Skin epidermis (tissue), 12 donors: ENCODE data around the gene SWT1.
"Not testable (repeated sequence)": the region's sequence is repeated elsewhere in the genome, so short reads cannot be mapped to it uniquely, and the experiment has no call there.

Experiments used
- H3K27ac ChIP-seq, 21 experiments: fragments of 200-600 bp; sonication (generic) in 11 of 21; one replicate each; pipeline ENCODE4 v1.5.0; 2020; ENCODE audit warnings: mild to moderate bottlenecking in 3 of 21, inconsistent platforms in 2 of 21, moderate library complexity in 2 of 21
- H3K4me3 ChIP-seq, 7 experiments: fragments of 200-600 bp; sonication (generic) in 2 of 7; one replicate each; pipeline ENCODE4 v1.5.0; 2020; ENCODE audit warnings: inconsistent platforms in 2 of 7, mild to moderate bottlenecking in 2 of 7, moderate library complexity in 1 of 7

The SWT1 gene

DNA sequence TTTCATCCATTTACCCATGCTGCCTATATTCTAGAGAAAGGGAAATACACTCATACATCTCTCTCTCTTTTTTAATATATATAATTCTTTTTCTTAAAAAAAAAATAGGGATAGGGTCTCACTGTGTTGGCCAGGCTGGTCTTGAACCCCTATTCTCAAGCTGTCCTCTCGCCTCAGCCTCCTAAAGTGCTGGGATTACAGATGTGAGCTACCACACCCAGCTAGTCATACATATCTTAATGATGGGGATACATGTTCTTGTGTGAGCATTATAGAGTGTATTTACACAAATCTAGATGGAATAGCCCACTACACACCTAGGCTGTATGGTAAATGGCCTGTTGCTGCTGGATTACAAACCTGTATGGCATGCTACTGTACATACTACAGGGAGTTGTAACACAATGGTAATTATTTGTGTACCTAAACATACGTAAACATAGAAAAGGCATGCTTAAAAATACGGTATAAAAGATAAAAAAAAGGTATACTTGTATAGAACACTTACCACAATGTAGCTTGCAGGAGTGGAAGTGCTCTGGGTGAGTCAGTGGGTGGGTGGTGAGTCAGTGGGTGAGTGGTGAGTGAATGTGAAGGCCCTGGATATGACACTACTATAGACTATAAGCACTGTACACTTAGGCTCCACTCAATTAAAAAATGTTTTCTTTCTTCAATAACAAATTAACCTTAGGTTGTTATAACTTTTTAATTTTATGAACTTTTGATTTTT is 87.2 kb downstream of the SWT1 start:
- Histone ChIP-seq H3K27ac (no peak overlapping the region), H3K4me3 (no peak overlapping the region)

- Histone ChIP-seq H3K4me3 (no peak overlapping the region), H3K27ac (no peak overlapping the region)
Measured at GRCh38 chr1:185245466-185245865, 88.5 kb downstream of the SWT1 start.

GRCh38 chr1:185249563-185249962 is 92.6 kb downstream of the SWT1 start:
- H3K4me3 ChIP-seq: no peak overlapping the region
- H3K27ac ChIP-seq: no peak overlapping the region

- no peak overlapping the region for H3K27ac ChIP-seq
- H3K4me3 ChIP-seq: no peak overlapping the region
Measured at GRCh38 chr1:185250063-185250462, 93.1 kb downstream of the SWT1 start.

- not testable (repeated sequence) for H3K27ac ChIP-seq, H3K4me3 ChIP-seq
Measured at GRCh38 chr1:185251928-185252327, 95.0 kb downstream of the SWT1 start.

GRCh38 chr1:185252404-185252803 is 95.4 kb downstream of the SWT1 start:
- H3K4me3 ChIP-seq, H3K27ac ChIP-seq: not testable (repeated sequence)

GRCh38 chr1:185255595-185255994 is 98.6 kb downstream of the SWT1 start:
- not testable (repeated sequence) for H3K27ac ChIP-seq, H3K4me3 ChIP-seq

DNA sequence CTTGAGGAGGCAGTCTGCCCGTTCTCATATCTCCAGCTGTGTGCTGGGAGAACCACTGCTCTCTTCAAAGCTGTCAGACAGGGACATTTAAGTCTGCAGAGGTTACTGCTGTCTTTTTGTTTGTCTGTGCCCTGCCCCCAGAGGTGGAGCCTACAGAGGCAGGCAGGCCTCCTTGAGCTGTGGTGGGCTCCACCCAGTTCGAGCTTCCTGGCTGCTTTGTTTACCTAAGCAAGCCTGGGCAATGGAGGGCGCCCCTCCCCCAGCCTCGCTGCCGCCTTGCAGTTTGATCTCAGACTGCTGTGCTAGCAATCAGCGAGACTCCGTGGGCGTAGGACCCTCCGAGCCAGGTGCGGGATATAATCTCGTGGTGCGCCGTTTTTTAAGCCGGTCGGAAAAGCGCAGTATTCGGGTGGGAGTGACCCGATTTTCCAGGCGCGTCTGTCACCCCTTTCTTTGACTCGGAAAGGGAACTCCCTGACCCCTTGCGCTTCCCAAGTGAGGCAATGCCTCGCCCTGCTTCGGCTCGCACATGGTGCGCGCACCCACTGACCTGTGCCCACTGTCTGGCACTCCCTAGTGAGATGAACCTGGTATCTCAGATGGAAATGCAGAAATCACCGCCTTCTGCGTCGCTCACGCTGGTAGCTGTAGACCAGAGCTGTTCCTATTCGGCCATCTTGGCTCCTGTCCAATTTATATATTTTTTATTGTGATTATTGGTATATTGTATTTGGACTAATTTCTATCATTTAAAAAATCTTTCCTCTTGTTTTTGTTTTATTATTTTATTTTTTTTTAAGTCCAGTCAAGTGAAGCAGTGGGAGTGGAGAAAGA is 100.4 kb downstream of the SWT1 start:
- H3K4me3 ChIP-seq, H3K27ac ChIP-seq: not testable (repeated sequence)

DNA sequence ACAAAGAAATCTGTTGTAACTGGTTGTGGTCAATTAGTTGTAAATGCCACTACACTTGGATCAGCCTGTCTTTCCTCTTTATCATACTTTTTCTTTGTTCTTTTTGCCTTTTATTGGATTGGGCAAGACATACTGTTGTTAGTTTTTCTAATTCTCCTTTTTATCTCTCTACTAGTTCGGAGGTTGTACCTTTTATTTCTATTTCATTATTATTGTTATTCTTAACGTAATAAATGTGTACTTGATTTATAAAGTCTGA is 100.9 kb downstream of the SWT1 start:
- Histone ChIP-seq H3K27ac (no peak overlapping the region), H3K4me3 (no peak overlapping the region)

DNA sequence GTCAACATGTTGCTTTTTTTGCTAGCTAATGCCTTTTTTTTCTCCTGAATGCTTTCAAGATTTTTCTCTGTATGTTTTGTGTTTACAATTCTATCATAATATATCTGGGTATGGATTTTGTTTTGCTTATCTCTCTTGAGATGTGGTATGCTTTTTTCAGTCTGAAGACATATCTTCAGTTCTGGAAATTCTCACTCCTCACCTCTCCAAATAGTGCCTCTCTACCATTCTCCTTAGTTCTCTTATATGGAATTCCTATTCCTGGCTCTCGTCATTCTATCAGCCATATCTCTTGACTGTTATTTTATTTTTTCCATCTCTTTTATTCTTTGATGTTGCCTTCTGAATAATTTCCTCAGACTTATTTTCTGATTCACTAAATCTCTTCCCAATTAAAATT is 101.7 kb downstream of the SWT1 start:
- Histone ChIP-seq H3K4me3 (no peak overlapping the region), H3K27ac (no peak overlapping the region)

DNA sequence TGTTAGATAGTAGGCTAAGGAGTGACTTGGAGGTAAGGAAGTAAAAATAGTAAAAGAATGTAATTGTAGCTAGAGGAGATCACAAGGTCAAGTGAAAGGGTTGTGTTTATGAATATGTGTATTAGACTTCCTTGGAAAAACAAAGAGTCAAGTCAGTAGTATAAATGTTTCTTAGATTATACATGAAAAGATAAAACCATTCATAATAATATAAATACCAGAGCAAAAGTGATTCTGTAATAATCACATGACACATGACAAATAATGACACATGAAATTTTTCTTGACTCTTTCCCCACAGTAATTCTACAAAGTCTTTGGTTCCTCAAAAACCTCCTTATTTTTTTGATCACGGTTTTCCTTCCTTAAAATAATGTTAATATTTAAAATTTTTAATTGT is 103.6 kb downstream of the SWT1 start:
- Histone ChIP-seq H3K27ac (no peak overlapping the region), H3K4me3 (no peak overlapping the region)

- Histone ChIP-seq H3K4me3 (no peak overlapping the region), H3K27ac (no peak overlapping the region)
Measured at GRCh38 chr1:185262151-185262550, 105.2 kb downstream of the SWT1 start.

DNA sequence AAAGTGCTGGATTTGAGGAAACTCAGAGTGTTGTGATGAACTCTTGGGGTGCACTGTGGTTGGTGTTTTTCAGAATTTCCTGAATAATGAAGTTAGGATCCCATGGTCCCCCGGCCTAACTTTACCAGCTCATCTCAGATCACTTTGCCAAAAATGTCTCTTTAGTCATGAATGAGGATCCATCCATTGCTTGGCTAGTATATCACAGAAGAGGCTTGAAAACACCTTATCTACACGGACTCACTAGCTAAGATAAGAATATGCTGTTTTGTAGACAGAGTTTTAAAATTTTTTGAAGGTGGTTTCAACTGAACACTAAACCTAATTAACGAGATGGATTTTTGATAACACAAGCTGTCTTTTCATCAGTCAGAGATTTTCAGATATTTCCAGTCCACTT is 106.3 kb downstream of the SWT1 start:
- no peak overlapping the region for H3K27ac ChIP-seq
- no peak overlapping the region for H3K4me3 ChIP-seq

GRCh38 chr1:185263780-185264179 is 106.8 kb downstream of the SWT1 start:
- Histone ChIP-seq H3K27ac (no peak overlapping the region), H3K4me3 (no peak overlapping the region)

GRCh38 chr1:185265314-185265713 is 108.3 kb downstream of the SWT1 start:
- no peak overlapping the region for H3K27ac ChIP-seq
- no peak overlapping the region for H3K4me3 ChIP-seq

GRCh38 chr1:185267301-185267700 is 110.3 kb downstream of the SWT1 start:
- no peak overlapping the region for H3K4me3 ChIP-seq

DNA sequence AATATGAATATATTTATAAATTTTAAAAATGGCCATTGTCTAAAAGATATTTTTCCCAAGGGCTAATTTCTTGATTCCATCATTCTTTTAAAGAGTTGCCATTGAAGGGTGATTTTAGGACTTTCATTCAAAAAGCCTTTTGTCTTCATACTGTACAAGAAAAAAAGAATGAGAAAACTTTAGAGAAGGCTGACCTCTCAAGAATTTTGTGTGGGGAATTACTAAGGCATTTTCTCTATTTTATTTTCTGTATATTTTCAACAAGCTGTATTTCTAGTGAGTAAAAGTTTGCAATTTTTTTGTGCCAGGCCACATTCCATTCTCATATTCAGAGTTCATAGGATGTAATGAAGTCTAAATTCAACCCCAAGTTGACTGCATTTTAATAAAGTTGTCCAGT is 110.7 kb downstream of the SWT1 start:
- H3K27ac ChIP-seq: no peak overlapping the region
- H3K4me3 ChIP-seq: no peak overlapping the region

More at GRCh38 chr1:185267301-185267700, 110.3 kb downstream of the SWT1 start:
- H3K27ac ChIP-seq: no peak overlapping the region

GRCh38 chr1:185268352-185268751 is 111.4 kb downstream of the SWT1 start:
- Histone ChIP-seq H3K27ac (no peak overlapping the region), H3K4me3 (no peak overlapping the region)

DNA sequence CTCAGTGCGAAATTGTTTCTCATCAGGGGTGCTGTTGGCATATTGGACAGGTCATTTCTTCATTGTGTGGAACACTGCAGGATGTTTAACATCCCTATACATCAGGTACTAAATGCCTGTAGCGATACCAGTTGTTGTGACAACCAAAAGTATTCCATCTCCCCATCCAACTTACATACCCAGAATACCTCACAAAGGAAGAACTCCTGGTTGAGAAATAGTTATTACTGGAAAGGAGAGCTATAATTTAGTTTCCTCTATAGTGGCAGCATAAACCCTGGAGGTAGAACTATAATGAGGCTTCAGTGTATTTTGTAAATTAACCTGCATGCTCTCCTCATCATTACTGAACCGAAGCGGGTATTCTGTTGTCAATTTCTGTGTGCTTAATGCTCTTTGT is 115.0 kb downstream of the SWT1 start:
- Histone ChIP-seq H3K27ac (no peak overlapping the region), H3K4me3 (no peak overlapping the region)

DNA sequence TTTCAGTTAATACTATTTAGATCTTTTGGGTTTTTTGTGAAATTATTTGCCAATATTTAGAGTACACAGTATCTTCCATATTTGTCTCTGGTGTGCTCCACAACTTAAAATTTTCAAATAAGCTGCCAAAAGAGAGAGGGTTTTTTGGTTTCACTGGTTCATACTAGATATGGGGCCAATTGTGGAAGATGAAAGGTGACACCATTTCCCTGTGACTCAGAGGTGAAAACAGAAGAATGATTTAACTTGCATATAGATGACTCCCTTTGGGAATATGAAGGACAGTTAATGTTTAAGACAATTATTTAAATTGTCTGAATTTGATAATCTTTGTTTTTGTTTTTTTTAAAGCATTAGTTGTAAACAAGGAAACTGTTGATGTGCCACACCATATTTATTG is 122.6 kb downstream of the SWT1 start:
- no peak overlapping the region for H3K4me3 ChIP-seq

GRCh38 chr1:185280589-185280988 is 123.6 kb downstream of the SWT1 start:
- Histone ChIP-seq H3K4me3 (no peak overlapping the region), H3K27ac (peak overlapping the region in 1 of 21 experiments; percentile 67)

More for the DNA sequence above, 122.6 kb downstream of the SWT1 start:
- no peak overlapping the region for H3K27ac ChIP-seq
